Activated naive CD4-positive, alpha-beta T cell treated with anti-CD3 and anti-CD28 coated beads, Interleukin-2, amount 50 U/mL, for 16 hours (primary cell): ENCODE results near the gene KIF6.
"Not testable (repeated sequence)": the region's sequence is repeated elsewhere in the genome, so short reads cannot be mapped to it uniquely, and the experiment has no call there.

Experiments
- DNase-seq: peaks from one replicate; pipeline ENCODE4 v3.0.0-alpha.2; 2020

Gene KIF6

GRCh38 chr6:39302669-39303424 is 422.4 kb downstream of the KIF6 start:
- peak; percentile 90 for DNase-seq

GRCh38 chr6:39302011-39302410 is 423.2 kb downstream of the KIF6 start:
- no peak for DNase-seq

GRCh38 chr6:39301606-39302005 is 423.6 kb downstream of the KIF6 start:
- no peak for DNase-seq

- DNase-seq, result no peak
Observed at GRCh38 chr6:39300739-39301138, 424.5 kb downstream of the KIF6 start.

- DNase-seq, result no peak
Observed at GRCh38 chr6:39298061-39298460, 427.1 kb downstream of the KIF6 start.

- no peak for DNase-seq
Observed at GRCh38 chr6:39296745-39297640, 428.2 kb downstream of the KIF6 start.

- DNase-seq, result no peak
Observed at GRCh38 chr6:39295611-39296011, 429.6 kb downstream of the KIF6 start.

- DNase-seq, result no peak
Observed at GRCh38 chr6:39294899-39295298, 430.3 kb downstream of the KIF6 start.

- no peak for DNase-seq
Observed at GRCh38 chr6:39294133-39294532, 431.1 kb downstream of the KIF6 start.

- no peak for DNase-seq
Observed at GRCh38 chr6:39292637-39293036, 432.6 kb downstream of the KIF6 start.

GRCh38 chr6:39289490-39289889 is 435.7 kb downstream of the KIF6 start:
- DNase-seq, result no peak

GRCh38 chr6:39287601-39288000 is 437.6 kb downstream of the KIF6 start:
- DNase-seq, result no peak

GRCh38 chr6:39286596-39286995 is 438.6 kb downstream of the KIF6 start:
- not testable (repeated sequence) for DNase-seq

- DNase-seq, result no peak
Observed at GRCh38 chr6:39282774-39283173, 442.4 kb downstream of the KIF6 start.

- no peak for DNase-seq
Observed at GRCh38 chr6:39281312-39281980, 443.8 kb downstream of the KIF6 start.

- no peak for DNase-seq
Observed at GRCh38 chr6:39280247-39280731, 444.9 kb downstream of the KIF6 start.
